Left cardiac atrium (tissue), 4 donors: Measurements from ENCODE around the gene NHLRC4. TPM values are rescaled to one million over a fixed set of nuclear protein-coding genes. Genes with fewer than 3 reads are reported as not detected.

Experiments
- ATAC-seq, 2 donors: fragments of 200-7000 bp; cut with Tn5 transposase; one replicate each; pipeline ENCODE4 v1.9.1; 2020; ENCODE audit warnings: mild to moderate bottlenecking in 2 of 2, moderate library complexity in 2 of 2
- DNase-seq: peaks from one replicate; pipeline ENCODE4 v3.0.0-alpha.2; 2020
- intact Hi-C, 2 donors: fragments of 100-400 bp; cut with DNase I; formaldehyde crosslinking; loops; one replicate each; pipeline versions ENCODE4 v1.14.1 to v1.15.1; 2022 to 2023
- microRNA-seq, 2 donors: library from miRNA; unstranded; fragments of <30 nt; microRNA quantifications; one replicate each; pipeline ENCODE4 v1.2.0, GENCODE V29; 2020
- total RNA-seq, 2 donors: library from RNA; stranded (reverse); fragmentation: NEBNext Ultra II Directional; extraction: Animal tissue kit (Norgen Biotek cat#: 25700); gene quantifications; one replicate each; pipeline ENCODE4 v1.2.1, GENCODE V29; 2021
- donor health status: DM: no; HTN: yes; CAD: no.
- donor health status: DM: no; HTN: yes; CAD: no; lungs with severe emphysema.
- donor health status: DM: yes; HTN: yes; CAD: no.
- donor health status: Dilated cardiomyopathy.

The NHLRC4 gene
- total RNA-seq, 2 donors from 2014 or later, result 0.10 to 0.97 TPM

GRCh38 chr16:609316-609715, 42.5 kb downstream of the NHLRC4 start:
- ATAC-seq (no peak), DNase-seq (no peak)
- intact Hi-C loops, result no loop called here

GRCh38 chr16:609984-610383, 43.2 kb downstream of the NHLRC4 start:
- no peak for DNase-seq
- no peak for ATAC-seq
- intact Hi-C loops, result no loop called here

- intact Hi-C loops, result no loop called here
- ATAC-seq, result peak; percentile 77 to 84
- no peak for DNase-seq
Observed at GRCh38 chr16:610513-611381, 43.9 kb downstream of the NHLRC4 start.

GRCh38 chr16:615122-615521, 48.3 kb downstream of the NHLRC4 start:
- intact Hi-C loops, result no loop called here
- ATAC-seq (no peak), DNase-seq (no peak)

GRCh38 chr16:616733-617586, 50.2 kb downstream of the NHLRC4 start:
- intact Hi-C loops, result no loop called here
- ATAC-seq, result no peak

GRCh38 chr16:617855-618254, 51.0 kb downstream of the NHLRC4 start:
- ATAC-seq, result no peak
- intact Hi-C loops, result no loop called here
- DNase-seq, result no peak

More at GRCh38 chr16:616733-617586, 50.2 kb downstream of the NHLRC4 start:
- DNase-seq, result no peak

Small RNA genes lying within 50 kb of the gene (microRNA-seq; reads per million reads assigned to microRNA genes)
- gene MIR3176 (0.60 to 1.1 reads per million in 2 donors), gene MIR5587 (0.20 to 0.82 reads per million in 2 donors)

Other genes with a start within 250 kb of the NHLRC4 start
- gene AXIN1, start 214.3 kb upstream of the NHLRC4 start, total RNA-seq, result 10 to 100 TPM; 10.9 to 12.3 TPM
- gene MRPL28, start 196.5 kb upstream of the NHLRC4 start, total RNA-seq, result 10 to 100 TPM; 63.2 to 63.4 TPM
- gene PGAP6, start 185.0 kb upstream of the NHLRC4 start, total RNA-seq, result 10 to 100 TPM; 27.3 to 33.5 TPM
- 10 to 100 TPM; 45.3 to 71.1 TPM for gene NME4, start 169.8 kb upstream of the NHLRC4 start, total RNA-seq
- gene DECR2, start 165.1 kb upstream of the NHLRC4 start, total RNA-seq, result 10 to 100 TPM in 1 of 2 donors, 1 to 10 TPM in 1; 8.9 to 15.9 TPM
- 10 to 100 TPM; 24.2 to 38.1 TPM for gene RAB11FIP3, start 141.4 kb upstream of the NHLRC4 start, total RNA-seq
- 10 to 100 TPM; 19.2 to 25.8 TPM for gene CAPN15, start 39.3 kb upstream of the NHLRC4 start, total RNA-seq
- gene PRR35, start 6.6 kb upstream of the NHLRC4 start, total RNA-seq, result not detected
- gene PIGQ, start 3.0 kb downstream of the NHLRC4 start, total RNA-seq, result 10 to 100 TPM; 19.1 to 21.3 TPM
- gene RAB40C, start 23.1 kb downstream of the NHLRC4 start, total RNA-seq, result 10 to 100 TPM in 1 of 2 donors, 1 to 10 TPM in 1; 9.9 to 13.5 TPM
- under 1 TPM; 0.21 to 0.50 TPM for gene WFIKKN1, start 64.0 kb downstream of the NHLRC4 start, total RNA-seq
- 10 to 100 TPM; 42.8 to 61.8 TPM for gene METTL26, start 69.3 kb downstream of the NHLRC4 start, total RNA-seq
- gene MCRIP2, start 74.8 kb downstream of the NHLRC4 start, total RNA-seq, result 100 to 1,000 TPM in 1 of 2 donors, 10 to 100 TPM in 1; 92.8 to 117 TPM
- 10 to 100 TPM in 1 of 2 donors, 1 to 10 TPM in 1; 9.6 to 15.5 TPM for gene WDR90, start 82.4 kb downstream of the NHLRC4 start, total RNA-seq
- gene RHOT2, start 101.1 kb downstream of the NHLRC4 start, total RNA-seq, result 100 to 1,000 TPM in 1 of 2 donors, 10 to 100 TPM in 1; 73.8 to 106 TPM
- 1 to 10 TPM; 1.2 TPM for gene RHBDL1, start 108.7 kb downstream of the NHLRC4 start, total RNA-seq
- 100 to 1,000 TPM in 1 of 2 donors, 10 to 100 TPM in 1; 89.1 to 101 TPM for gene STUB1, start 113.4 kb downstream of the NHLRC4 start, total RNA-seq
- gene JMJD8, start 117.3 kb downstream of the NHLRC4 start, total RNA-seq, result 10 to 100 TPM; 45.5 to 48.9 TPM
- 1 to 10 TPM; 8.2 TPM for gene WDR24, start 123.4 kb downstream of the NHLRC4 start, total RNA-seq
- gene FBXL16, start 138.8 kb downstream of the NHLRC4 start, total RNA-seq, result 1 to 10 TPM in 1 of 2 donors, under 1 TPM in 1; 0.32 to 1.0 TPM
- 10 to 100 TPM; 53.7 to 56.8 TPM for gene METRN, start 148.1 kb downstream of the NHLRC4 start, total RNA-seq
- gene ANTKMT, start 154.1 kb downstream of the NHLRC4 start, total RNA-seq, result 10 to 100 TPM; 32.5 to 36.8 TPM
- under 1 TPM; 0.50 to 0.56 TPM for gene CCDC78, start 159.4 kb downstream of the NHLRC4 start, total RNA-seq
- 10 to 100 TPM; 12.0 to 15.8 TPM for gene HAGHL, start 160.1 kb downstream of the NHLRC4 start, total RNA-seq
- 10 to 100 TPM; 22.6 to 23.3 TPM for gene CIAO3, start 174.0 kb downstream of the NHLRC4 start, total RNA-seq
- gene MSLN, start 193.7 kb downstream of the NHLRC4 start, total RNA-seq, result 10 to 100 TPM; 12.6 to 13.0 TPM
- 10 to 100 TPM; 11.1 to 11.4 TPM for gene RPUSD1, start 221.4 kb downstream of the NHLRC4 start, total RNA-seq
- 1 to 10 TPM; 4.7 to 8.8 TPM for gene CHTF18, start 221.6 kb downstream of the NHLRC4 start, total RNA-seq
- gene GNG13, start 233.7 kb downstream of the NHLRC4 start, total RNA-seq, result not detected